Tibial nerve (tissue), 4 donors: Measurements from ENCODE around the gene OPCML.

Experiments used
- EP300 ChIP-seq, 2 donors: sonication (generic); formaldehyde crosslinking; IDR thresholded peaks; one replicate each; pipeline ENCODE4 v1.6.1; 2017; ENCODE audit warnings: antibody characterized with exemption in 2 of 2, mild to moderate bottlenecking in 1 of 2
- POLR2A ChIP-seq, 2 donors: fragments of 450-650 bp; IDR thresholded peaks; one replicate each; pipeline ENCODE4 v1.6.1; 2017; ENCODE audit warnings: antibody characterized with exemption in 2 of 2, mild to moderate bottlenecking in 2 of 2, moderate library complexity in 2 of 2
- TF ChIP-seq, protein P1 (sequence below), 5 experiments: fragments of 200-600 bp in 3 of 5; fragments of 450-650 bp in 2 of 5; sonication (generic) in 3 of 5; IDR thresholded peaks; one replicate each; pipeline ENCODE4 v1.5.1; 2016 to 2019; ENCODE audit warnings: antibody characterized with exemption in 5 of 5, mild to moderate bottlenecking in 3 of 5, moderate library complexity in 2 of 5

GRCh38 chr11:132561937-132562336 is 970.4 kb downstream of the OPCML start:
- TF ChIP-seq, protein P1, sequence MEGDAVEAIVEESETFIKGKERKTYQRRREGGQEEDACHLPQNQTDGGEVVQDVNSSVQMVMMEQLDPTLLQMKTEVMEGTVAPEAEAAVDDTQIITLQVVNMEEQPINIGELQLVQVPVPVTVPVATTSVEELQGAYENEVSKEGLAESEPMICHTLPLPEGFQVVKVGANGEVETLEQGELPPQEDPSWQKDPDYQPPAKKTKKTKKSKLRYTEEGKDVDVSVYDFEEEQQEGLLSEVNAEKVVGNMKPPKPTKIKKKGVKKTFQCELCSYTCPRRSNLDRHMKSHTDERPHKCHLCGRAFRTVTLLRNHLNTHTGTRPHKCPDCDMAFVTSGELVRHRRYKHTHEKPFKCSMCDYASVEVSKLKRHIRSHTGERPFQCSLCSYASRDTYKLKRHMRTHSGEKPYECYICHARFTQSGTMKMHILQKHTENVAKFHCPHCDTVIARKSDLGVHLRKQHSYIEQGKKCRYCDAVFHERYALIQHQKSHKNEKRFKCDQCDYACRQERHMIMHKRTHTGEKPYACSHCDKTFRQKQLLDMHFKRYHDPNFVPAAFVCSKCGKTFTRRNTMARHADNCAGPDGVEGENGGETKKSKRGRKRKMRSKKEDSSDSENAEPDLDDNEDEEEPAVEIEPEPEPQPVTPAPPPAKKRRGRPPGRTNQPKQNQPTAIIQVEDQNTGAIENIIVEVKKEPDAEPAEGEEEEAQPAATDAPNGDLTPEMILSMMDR (IDR thresholded peaks at IDR 0.05) = no peak
- TF ChIP-seq POLR2A (IDR thresholded peaks at IDR 0.05) (no peak), EP300 (IDR thresholded peaks at IDR 0.05) (no peak)
